Uterus (tissue), 2 donors: ENCODE measurements around the gene SMARCC2.

Experiments used
- POLR2A ChIP-seq, 2 donors: fragments of 450-650 bp; IDR thresholded peaks; one replicate each; pipeline ENCODE4 v1.6.1; 2016; ENCODE audit warnings: antibody characterized with exemption in 2 of 2, mild to moderate bottlenecking in 1 of 2, moderate library complexity in 1 of 2
- TF ChIP-seq, protein P1 (sequence below), 4 experiments: fragments of 200-600 bp in 2 of 4; fragments of 450-650 bp in 2 of 4; sonication (generic) in 2 of 4; IDR thresholded peaks; one replicate each; pipeline ENCODE4 v1.5.1; 2016 to 2019; ENCODE audit warnings: antibody characterized with exemption in 4 of 4, mild to moderate bottlenecking in 2 of 4, moderate library complexity in 1 of 4

DNA sequence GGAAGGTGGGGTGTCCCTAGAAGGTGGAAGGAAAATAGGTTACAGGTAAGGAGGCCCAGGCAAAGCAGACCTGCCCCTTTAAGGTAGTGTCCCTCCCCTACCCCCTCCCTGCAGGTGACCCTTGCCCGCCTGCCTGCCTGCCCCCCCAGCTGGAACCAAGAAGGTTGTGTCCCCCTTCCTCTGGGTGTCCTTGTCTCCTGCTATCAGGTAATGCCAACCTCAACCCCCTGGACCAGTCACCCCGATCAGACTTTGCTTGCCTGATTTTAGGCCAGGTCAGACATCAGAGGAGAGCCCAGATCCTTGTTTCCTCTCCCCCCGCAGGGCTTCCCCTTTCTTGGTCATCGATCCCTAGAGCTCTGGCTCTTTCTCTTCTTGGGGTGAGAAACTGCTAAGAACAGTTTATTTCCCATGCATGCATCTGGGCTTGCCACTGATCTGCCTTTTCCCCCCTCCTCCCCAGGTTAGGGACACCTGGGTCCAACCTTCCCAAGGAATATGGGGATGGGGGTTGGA, 40.7 kb upstream of the SMARCC2 start, which contains the start of gene SLC39A5:
- TF ChIP-seq, protein P1, sequence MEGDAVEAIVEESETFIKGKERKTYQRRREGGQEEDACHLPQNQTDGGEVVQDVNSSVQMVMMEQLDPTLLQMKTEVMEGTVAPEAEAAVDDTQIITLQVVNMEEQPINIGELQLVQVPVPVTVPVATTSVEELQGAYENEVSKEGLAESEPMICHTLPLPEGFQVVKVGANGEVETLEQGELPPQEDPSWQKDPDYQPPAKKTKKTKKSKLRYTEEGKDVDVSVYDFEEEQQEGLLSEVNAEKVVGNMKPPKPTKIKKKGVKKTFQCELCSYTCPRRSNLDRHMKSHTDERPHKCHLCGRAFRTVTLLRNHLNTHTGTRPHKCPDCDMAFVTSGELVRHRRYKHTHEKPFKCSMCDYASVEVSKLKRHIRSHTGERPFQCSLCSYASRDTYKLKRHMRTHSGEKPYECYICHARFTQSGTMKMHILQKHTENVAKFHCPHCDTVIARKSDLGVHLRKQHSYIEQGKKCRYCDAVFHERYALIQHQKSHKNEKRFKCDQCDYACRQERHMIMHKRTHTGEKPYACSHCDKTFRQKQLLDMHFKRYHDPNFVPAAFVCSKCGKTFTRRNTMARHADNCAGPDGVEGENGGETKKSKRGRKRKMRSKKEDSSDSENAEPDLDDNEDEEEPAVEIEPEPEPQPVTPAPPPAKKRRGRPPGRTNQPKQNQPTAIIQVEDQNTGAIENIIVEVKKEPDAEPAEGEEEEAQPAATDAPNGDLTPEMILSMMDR (IDR thresholded peaks at IDR 0.05) = no peak
- no peak for TF ChIP-seq POLR2A (IDR thresholded peaks at IDR 0.05)
